ENCODE data around the gene CCDC57.

DNA sequence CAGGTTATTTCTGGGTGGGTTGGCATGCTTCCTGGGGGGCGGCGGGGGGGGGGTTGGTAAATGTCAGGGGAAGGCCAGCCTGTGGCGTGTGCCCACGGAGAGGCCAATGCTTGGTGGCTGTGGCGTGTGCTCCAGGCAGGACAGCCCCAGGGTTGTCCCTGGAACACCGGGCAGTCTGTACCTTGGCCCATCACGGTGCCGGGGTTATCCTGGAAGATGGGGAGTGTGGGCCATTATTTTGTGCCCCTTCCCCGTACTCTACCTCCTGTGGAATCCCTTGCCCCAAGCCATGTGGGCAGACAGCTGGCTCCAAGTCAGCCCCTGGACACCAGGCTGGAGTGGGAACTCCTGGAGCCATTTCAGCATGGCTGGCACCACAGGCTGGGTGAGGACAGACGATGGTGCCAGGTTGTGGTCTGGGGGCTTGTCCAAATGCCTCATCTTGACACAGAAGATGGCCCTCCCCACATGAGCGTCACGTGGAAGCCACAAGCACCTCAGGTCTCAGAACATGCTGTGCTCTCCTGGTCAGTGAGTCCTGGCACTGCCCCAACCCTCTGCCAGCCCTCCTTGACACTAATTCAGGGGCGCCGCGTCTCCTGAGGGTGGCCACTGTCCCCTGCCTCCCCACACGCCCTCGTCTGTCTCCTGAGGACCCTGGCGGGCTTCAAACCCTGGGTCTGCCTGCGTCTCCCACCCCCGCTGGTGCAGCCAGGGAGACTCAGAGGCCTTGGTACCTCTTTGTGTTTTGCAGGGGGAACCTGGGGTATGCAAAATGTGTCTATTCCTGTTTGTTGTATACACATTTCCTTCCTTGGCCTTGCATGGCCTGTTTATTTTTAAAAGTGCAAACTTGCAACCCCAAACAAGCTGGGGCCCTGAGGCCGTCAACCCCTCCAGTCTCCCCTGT is 20.5 kb upstream of the CCDC57 start:
- TF ChIP-seq, protein P1, sequence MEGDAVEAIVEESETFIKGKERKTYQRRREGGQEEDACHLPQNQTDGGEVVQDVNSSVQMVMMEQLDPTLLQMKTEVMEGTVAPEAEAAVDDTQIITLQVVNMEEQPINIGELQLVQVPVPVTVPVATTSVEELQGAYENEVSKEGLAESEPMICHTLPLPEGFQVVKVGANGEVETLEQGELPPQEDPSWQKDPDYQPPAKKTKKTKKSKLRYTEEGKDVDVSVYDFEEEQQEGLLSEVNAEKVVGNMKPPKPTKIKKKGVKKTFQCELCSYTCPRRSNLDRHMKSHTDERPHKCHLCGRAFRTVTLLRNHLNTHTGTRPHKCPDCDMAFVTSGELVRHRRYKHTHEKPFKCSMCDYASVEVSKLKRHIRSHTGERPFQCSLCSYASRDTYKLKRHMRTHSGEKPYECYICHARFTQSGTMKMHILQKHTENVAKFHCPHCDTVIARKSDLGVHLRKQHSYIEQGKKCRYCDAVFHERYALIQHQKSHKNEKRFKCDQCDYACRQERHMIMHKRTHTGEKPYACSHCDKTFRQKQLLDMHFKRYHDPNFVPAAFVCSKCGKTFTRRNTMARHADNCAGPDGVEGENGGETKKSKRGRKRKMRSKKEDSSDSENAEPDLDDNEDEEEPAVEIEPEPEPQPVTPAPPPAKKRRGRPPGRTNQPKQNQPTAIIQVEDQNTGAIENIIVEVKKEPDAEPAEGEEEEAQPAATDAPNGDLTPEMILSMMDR (IDR thresholded peaks at IDR 0.05; ENCODE audit: low read length): no peak
- TF ChIP-seq EZH2 (optimal IDR thresholded peaks at IDR 0.05; ENCODE audit: low read depth, low read length) (no peak), EZH2phosphoT487 (IDR thresholded peaks at IDR 0.05; ENCODE audit: low read length) (no peak)

All from MM.1S (cell line).